Skin of body (tissue), 2 donors: ENCODE data around the gene PRRC1. TPM values are rescaled to one million over a fixed set of nuclear protein-coding genes. Genes with fewer than 3 reads are reported as not detected.

ENCODE experiments used
- DNase-seq: peaks from one replicate; lab custom pipeline; 2025; lab: John Stamatoyannopoulos, UW
- total RNA-seq: library from RNA; depleted of rRNA; stranded (reverse); fragments of >200 nt; gene quantifications from one replicate; pipeline ENCODE4 v1.2.3, GENCODE V29; 2014

PRRC1 gene
- total RNA-seq, 1 donor from 2014 or later, result 59.0 TPM

- no peak for DNase-seq
Measured at GRCh38 chr5:127580731-127581130, 63.3 kb downstream of the PRRC1 start.

- DNase-seq, result no peak
Measured at GRCh38 chr5:127581450-127581849, 64.0 kb downstream of the PRRC1 start.

GRCh38 chr5:127582773-127583370, 65.4 kb downstream of the PRRC1 start:
- no peak for DNase-seq

GRCh38 chr5:127583866-127584265, 66.4 kb downstream of the PRRC1 start:
- DNase-seq, result no peak

GRCh38 chr5:127585661-127586060, 68.2 kb downstream of the PRRC1 start:
- no peak for DNase-seq

- no peak for DNase-seq
Measured at GRCh38 chr5:127586066-127586770, 68.8 kb downstream of the PRRC1 start.

- no peak for DNase-seq
Measured at GRCh38 chr5:127586811-127587210, 69.4 kb downstream of the PRRC1 start.

- DNase-seq, result no peak
Measured at GRCh38 chr5:127587246-127587917, 69.9 kb downstream of the PRRC1 start.

GRCh38 chr5:127588368-127588767, 70.9 kb downstream of the PRRC1 start:
- no peak for DNase-seq

GRCh38 chr5:127589309-127590030, 72.0 kb downstream of the PRRC1 start:
- no peak for DNase-seq

GRCh38 chr5:127590156-127590722, 72.8 kb downstream of the PRRC1 start:
- no peak for DNase-seq

GRCh38 chr5:127595484-127596368, 78.3 kb downstream of the PRRC1 start:
- no peak for DNase-seq

- no peak for DNase-seq
Measured at GRCh38 chr5:127596501-127596900, 79.1 kb downstream of the PRRC1 start.

GRCh38 chr5:127599320-127599719, 81.9 kb downstream of the PRRC1 start:
- no peak for DNase-seq

- DNase-seq, result no peak
Measured at GRCh38 chr5:127599847-127600246, 82.4 kb downstream of the PRRC1 start.

GRCh38 chr5:127601111-127601510, 83.7 kb downstream of the PRRC1 start:
- no peak for DNase-seq

- DNase-seq, result no peak
Measured at GRCh38 chr5:127601601-127602000, 84.2 kb downstream of the PRRC1 start.

GRCh38 chr5:127602481-127602880, 85.0 kb downstream of the PRRC1 start:
- DNase-seq, result no peak

GRCh38 chr5:127602896-127603844, 85.7 kb downstream of the PRRC1 start:
- DNase-seq, result no peak
